DOHH2 (cell line): ENCODE data around the gene TLR5.

ENCODE experiments used
- H3F3A ChIP-seq: fragments of 200-600 bp; sonication (generic), shearing (Covaris generic); 2 replicates; pipeline ENCODE4 v1.6.0; 2016; ENCODE audit warnings: antibody characterized with exemption, mild to moderate bottlenecking; ENCODE audit not compliant: control insufficient read depth, insufficient read depth
- H3K27ac ChIP-seq: fragments of 200-600 bp; sonication (generic); 2 replicates; pipeline ENCODE4 v1.5.1; 2014; ENCODE audit warnings: low read depth, mild to moderate bottlenecking, low read length, moderate library complexity
- H3K27me3 ChIP-seq: fragments of 200-600 bp; sonication (generic); 2 replicates; pipeline ENCODE4 v1.6.1; 2014; ENCODE audit warnings: mild to moderate bottlenecking, low read length, mixed read lengths; ENCODE audit not compliant: control insufficient read depth
- H3K36me3 ChIP-seq: fragments of 200-600 bp; sonication (generic); 2 replicates; pipeline ENCODE4 v1.6.1; 2014; ENCODE audit warnings: mild to moderate bottlenecking, low read length, moderate library complexity, mixed read lengths; ENCODE audit not compliant: control insufficient read depth
- H3K4me1 ChIP-seq: fragments of 200-600 bp; sonication (generic); 2 replicates; pipeline ENCODE4 v1.6.1; 2014; ENCODE audit warnings: mild to moderate bottlenecking, low read length, mixed read lengths; ENCODE audit not compliant: control insufficient read depth
- H3K4me2 ChIP-seq: fragments of 200-600 bp; sonication (generic); 2 replicates; pipeline ENCODE4 v1.6.0; 2014; ENCODE audit warnings: mild to moderate bottlenecking, low read length, moderate library complexity
- H3K4me3 ChIP-seq: fragments of 200-600 bp; sonication (generic); 2 replicates; pipeline ENCODE4 v1.5.1; 2014; ENCODE audit warnings: mild to moderate bottlenecking, low read length, mixed read lengths
- H3K79me2 ChIP-seq: fragments of 200-600 bp; sonication (generic); 2 replicates; pipeline ENCODE4 v1.6.1; 2014; ENCODE audit warnings: mild to moderate bottlenecking, low read length, mixed read lengths; ENCODE audit not compliant: control insufficient read depth
- H3K9me2 ChIP-seq: fragments of 200-600 bp; sonication (generic); replicated peaks from 2 replicates; pipeline ENCODE4 v1.6.1; 2014; ENCODE audit warnings: mild to moderate bottlenecking, low read length, mixed read lengths; ENCODE audit not compliant: control insufficient read depth
- H3K9me3 ChIP-seq: fragments of 200-600 bp; sonication (generic); 2 replicates; pipeline ENCODE4 v1.6.1; 2014; ENCODE audit warnings: antibody characterized with exemption, low read length, mixed read lengths; ENCODE audit not compliant: control insufficient read depth, insufficient read depth
- H4K20me1 ChIP-seq: fragments of 200-600 bp; sonication (generic); 2 replicates; pipeline ENCODE4 v1.6.0; 2014; ENCODE audit warnings: low read depth, mild to moderate bottlenecking, antibody characterized with exemption, low read length, moderate library complexity; ENCODE audit not compliant: control insufficient read depth, insufficient read depth
- EZH2phosphoT487 ChIP-seq: fragments of 200-600 bp; sonication (generic); IDR thresholded peaks from 2 replicates; pipeline ENCODE4 v1.6.1; 2017; ENCODE audit warnings: borderline replicate concordance, mild to moderate bottlenecking, antibody characterized with exemption, low read length, moderate library complexity, mixed read lengths
- TF ChIP-seq, protein P1 (sequence below): fragments of 200-600 bp; sonication (generic); IDR thresholded peaks from one replicate; pipeline ENCODE4 v1.5.1; 2014; ENCODE audit warnings: antibody characterized with exemption, mild to moderate bottlenecking, low read depth, low read length; ENCODE audit not compliant: poor library complexity, severe bottlenecking

The TLR5 gene

DNA sequence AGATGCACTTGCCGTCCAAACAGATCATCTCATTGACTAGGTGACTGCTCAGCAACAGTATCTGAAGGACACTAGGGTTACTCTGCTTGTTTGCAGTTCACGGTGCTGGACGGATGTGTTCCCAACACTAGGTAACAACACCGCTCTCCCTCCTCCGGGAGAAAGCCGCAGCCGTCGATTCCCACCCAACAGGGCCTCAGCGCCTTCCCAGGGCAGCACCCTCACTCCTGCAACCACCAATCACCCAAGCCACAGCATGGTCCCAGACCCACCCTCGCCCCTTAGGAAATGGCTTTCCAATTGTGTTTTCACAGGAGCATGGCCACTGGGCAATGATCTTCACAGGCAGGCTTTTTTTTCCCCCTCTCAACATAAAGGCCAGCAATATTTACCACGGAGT is 779 bp downstream of the TLR5 start:
- TF ChIP-seq EZH2phosphoT487, result no peak
- TF ChIP-seq, protein P1, sequence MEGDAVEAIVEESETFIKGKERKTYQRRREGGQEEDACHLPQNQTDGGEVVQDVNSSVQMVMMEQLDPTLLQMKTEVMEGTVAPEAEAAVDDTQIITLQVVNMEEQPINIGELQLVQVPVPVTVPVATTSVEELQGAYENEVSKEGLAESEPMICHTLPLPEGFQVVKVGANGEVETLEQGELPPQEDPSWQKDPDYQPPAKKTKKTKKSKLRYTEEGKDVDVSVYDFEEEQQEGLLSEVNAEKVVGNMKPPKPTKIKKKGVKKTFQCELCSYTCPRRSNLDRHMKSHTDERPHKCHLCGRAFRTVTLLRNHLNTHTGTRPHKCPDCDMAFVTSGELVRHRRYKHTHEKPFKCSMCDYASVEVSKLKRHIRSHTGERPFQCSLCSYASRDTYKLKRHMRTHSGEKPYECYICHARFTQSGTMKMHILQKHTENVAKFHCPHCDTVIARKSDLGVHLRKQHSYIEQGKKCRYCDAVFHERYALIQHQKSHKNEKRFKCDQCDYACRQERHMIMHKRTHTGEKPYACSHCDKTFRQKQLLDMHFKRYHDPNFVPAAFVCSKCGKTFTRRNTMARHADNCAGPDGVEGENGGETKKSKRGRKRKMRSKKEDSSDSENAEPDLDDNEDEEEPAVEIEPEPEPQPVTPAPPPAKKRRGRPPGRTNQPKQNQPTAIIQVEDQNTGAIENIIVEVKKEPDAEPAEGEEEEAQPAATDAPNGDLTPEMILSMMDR, result no peak
- Histone ChIP-seq H3K4me2 (no peak overlapping the region), H3K27me3 (peaks cover 5% of the 10 kb centered on the region; the same call in 1 of the 2 replicates), H3K27ac (no peak overlapping the region), H3K9me2 (no peaks in the 10 kb centered on the region), H3K36me3 (no peaks in the 10 kb centered on the region), H3K4me3 (no peak overlapping the region), H4K20me1 (no peaks in the 10 kb centered on the region), H3K4me1 (peaks cover 6% of the 10 kb centered on the region), H3K79me2 (no peaks in the 10 kb centered on the region), H3F3A (no peaks in the 10 kb centered on the region), H3K9me3 (no peaks in the 10 kb centered on the region)

DNA sequence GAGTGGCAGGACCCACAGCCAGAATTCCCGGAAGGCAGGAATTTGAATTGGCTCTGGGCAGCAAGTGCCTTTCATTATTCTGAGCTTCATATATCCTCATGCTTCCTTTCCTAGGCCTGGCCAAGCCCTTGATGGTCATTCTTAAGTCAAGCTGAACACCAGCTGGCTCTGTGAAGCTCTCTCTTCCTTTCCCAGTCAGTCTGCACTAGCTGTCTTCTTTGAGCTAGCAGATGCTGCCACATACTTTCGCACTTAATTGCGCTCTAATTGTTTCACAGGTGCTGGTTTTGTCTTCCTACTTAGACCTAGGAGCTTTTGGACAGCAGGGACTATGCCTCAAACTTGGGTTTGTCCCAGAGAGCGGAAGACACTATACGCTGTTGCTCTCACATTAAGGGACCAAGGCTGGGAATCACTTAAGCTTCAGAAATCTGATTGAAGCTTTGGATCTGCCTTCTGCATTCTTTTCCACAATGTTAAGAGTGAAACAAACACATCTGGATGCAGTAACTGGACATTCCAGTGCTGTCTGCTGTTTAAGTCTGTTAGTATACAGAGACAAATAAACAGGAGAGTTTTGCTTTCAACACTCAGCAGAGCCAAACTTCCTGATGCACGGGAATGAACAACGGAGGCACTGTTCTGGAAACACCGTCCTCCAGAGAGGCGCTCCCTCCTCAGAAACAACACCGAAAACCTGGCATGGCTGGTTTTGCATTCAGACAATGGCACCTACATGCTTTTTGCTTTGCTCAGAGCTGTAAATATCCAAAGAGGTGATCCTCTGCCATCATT is 2.2 kb downstream of the TLR5 start:
- Histone ChIP-seq H3K4me1 (peaks cover 6% of the 10 kb centered on the region), H3K4me3 (no peak overlapping the region), H3K36me3 (no peaks in the 10 kb centered on the region), H3K4me2 (no peak overlapping the region), H3K27me3 (peaks cover 12% of the 10 kb centered on the region; the same call in 1 of the 2 replicates), H3K79me2 (no peaks in the 10 kb centered on the region), H3K9me3 (no peaks in the 10 kb centered on the region), H3F3A (no peaks in the 10 kb centered on the region), H4K20me1 (no peaks in the 10 kb centered on the region), H3K27ac (no peak overlapping the region), H3K9me2 (no peaks in the 10 kb centered on the region)
- TF ChIP-seq EZH2phosphoT487, result no peak
- TF ChIP-seq, protein P1, result no peak

DNA sequence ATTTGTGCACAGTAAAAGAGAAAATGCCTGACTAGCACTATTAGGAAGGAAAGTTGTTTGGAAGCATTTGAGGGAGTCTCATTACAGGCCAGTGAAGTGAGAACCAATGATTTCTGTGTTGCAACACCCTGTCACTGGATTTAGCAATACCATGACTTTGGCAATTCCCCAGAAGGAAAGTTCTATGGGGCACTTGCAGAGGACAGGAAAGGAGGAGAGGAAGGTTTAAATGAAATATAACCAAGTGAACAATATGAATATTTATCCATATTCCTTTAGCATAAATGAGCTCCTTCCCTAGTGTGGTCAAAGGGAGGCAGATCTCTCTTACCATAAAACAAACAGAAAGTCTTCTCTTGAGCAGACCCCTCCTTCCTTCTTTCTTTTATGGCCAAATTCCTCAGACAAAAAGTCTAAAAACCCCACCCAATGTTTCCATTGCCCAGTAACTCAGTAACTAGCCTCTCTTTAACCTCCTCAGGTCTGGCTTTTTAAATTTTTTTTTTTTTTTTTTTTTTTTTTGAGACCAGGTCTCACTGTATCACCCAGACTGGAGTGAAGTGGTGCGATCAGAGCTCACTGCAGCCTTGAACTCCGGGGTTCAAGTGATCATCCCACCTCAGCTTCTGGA is 5.5 kb downstream of the TLR5 start:
- Histone ChIP-seq H3K4me1 (no peaks in the 10 kb centered on the region), H3K27me3 (peaks cover 35% of the 10 kb centered on the region), H3K9me3 (no peaks in the 10 kb centered on the region), H3K4me2 (no peak overlapping the region), H3K36me3 (no peaks in the 10 kb centered on the region), H3K4me3 (no peak overlapping the region), H3F3A (no peaks in the 10 kb centered on the region), H3K9me2 (no peaks in the 10 kb centered on the region), H3K27ac (no peak overlapping the region), H4K20me1 (no peaks in the 10 kb centered on the region), H3K79me2 (no peaks in the 10 kb centered on the region)
- TF ChIP-seq, protein P1, result no peak
- TF ChIP-seq EZH2phosphoT487, result no peak
